Panc1 (cell line): ENCODE measurements around the gene LRP3. TPM values are rescaled to one million over a fixed set of nuclear protein-coding genes. Genes with fewer than 3 reads are reported as not detected.

Experiments
- ATAC-seq: fragments of 200-7000 bp; cut with Tn5 transposase; 2 replicates; pipeline ENCODE4 v1.9.1; 2020; ENCODE audit warnings: mild to moderate bottlenecking, moderate library complexity
- BruUV-seq: library from RNA; stranded (reverse); fragments of 400-500 nt; replicated peaks from 2 replicates; lab custom pipeline; 2021; lab: Mats Ljungman, UMichigan
- CTCF ChIA-PET: fragments of 300-600 bp; sonication (Branson Sonifier 250); formaldehyde crosslinking; loops from one replicate; lab custom pipeline; 2022; ENCODE audit warnings: antibody characterized with exemption; lab: Charles Lee
- POLR2A ChIA-PET: fragments of 300-600 bp; sonication (Branson Sonifier 250); formaldehyde crosslinking; loops from one replicate; lab custom pipeline; 2022; ENCODE audit warnings: antibody characterized with exemption; lab: Charles Lee
- DNase-seq: peaks from one replicate; pipeline ENCODE4 v3.0.0-alpha.2; 2010; ENCODE audit warnings: low read depth, low spot score
- H3K27ac ChIP-seq: 2 replicates; pipeline ENCODE4 v1.5.1; 2011; ENCODE audit warnings: mild to moderate bottlenecking, low read length, inconsistent platforms
- H3K27me3 ChIP-seq: fragments of 200-500 bp; sonication (Bioruptor generic); 2 replicates; pipeline ENCODE4 v1.6.0; 2014; ENCODE audit warnings: low read length, inconsistent platforms; ENCODE audit not compliant: control insufficient read depth, insufficient read depth
- H3K36me3 ChIP-seq: fragments of 200-500 bp; sonication (Bioruptor generic); 2 replicates; pipeline ENCODE4 v1.5.1; 2014; ENCODE audit warnings: inconsistent platforms, mild to moderate bottlenecking, low read length, moderate library complexity; ENCODE audit not compliant: control insufficient read depth, insufficient read depth
- H3K4me1 ChIP-seq: 2 replicates; pipeline ENCODE4 v1.5.1; 2011; ENCODE audit warnings: inconsistent platforms, mild to moderate bottlenecking, low read length, moderate library complexity; ENCODE audit not compliant: control insufficient read depth, insufficient read depth
- H3K4me3 ChIP-seq, 2 experiments: 2 replicates each; pipeline ENCODE4 v1.5.1; 2011 to 2012; ENCODE audit warnings: low read depth in 2 of 2, low read length in 2 of 2, mild to moderate bottlenecking in 2 of 2, inconsistent platforms in 1 of 2, moderate library complexity in 1 of 2
- H3K9me3 ChIP-seq: fragments of 200-500 bp; sonication (Bioruptor generic); 2 replicates; pipeline ENCODE4 v1.5.1; 2014; ENCODE audit warnings: low read depth, mild to moderate bottlenecking, inconsistent platforms, low read length, moderate library complexity; ENCODE audit not compliant: control insufficient read depth, insufficient read depth
- CTCF ChIP-seq: fragments of 450-650 bp; IDR thresholded peaks from 2 replicates; pipeline ENCODE4 v1.5.1; 2017; ENCODE audit warnings: mild to moderate bottlenecking
- POLR2AphosphoS5 ChIP-seq: IDR thresholded peaks from 2 replicates; pipeline ENCODE4 v1.6.1; 2012; ENCODE audit warnings: mild to moderate bottlenecking, low read depth, low read length, moderate library complexity
- REST ChIP-seq, 2 experiments: IDR thresholded peaks; 2 replicates each; pipeline ENCODE4 v1.6.1; 2011 to 2012; ENCODE audit warnings: low read depth in 2 of 2, control low read depth in 1 of 2, low read length in 1 of 2, mild to moderate bottlenecking in 1 of 2, moderate library complexity in 1 of 2; ENCODE audit not compliant: insufficient read depth in 1 of 2
- SIN3A ChIP-seq: IDR thresholded peaks from 2 replicates; pipeline ENCODE4 v1.6.1; 2012; ENCODE audit warnings: low read depth, mild to moderate bottlenecking, low read length, moderate library complexity, borderline replicate concordance; ENCODE audit not compliant: insufficient read depth
- TCF7L2 ChIP-seq: IDR thresholded peaks from 2 replicates; pipeline ENCODE4 v1.6.1; 2011; ENCODE audit warnings: mild to moderate bottlenecking, low read depth, low read length, inconsistent platforms
- in situ Hi-C: cut with HindIII; loops from 2 replicates; pipeline ENCODE4 v1.10.0; 2016; ENCODE audit warnings: low sequenced_read_pairs, low pct_unique_long_range_greater_than_20kb
- intact Hi-C: fragments of 100-400 bp; cut with micrococcal nuclease; formaldehyde crosslinking; loops from one replicate; pipeline ENCODE4 v1.10.0; 2022; ENCODE audit not compliant: unreplicated experiment
- total RNA-seq: library from RNA; stranded (reverse); gene quantifications from one replicate; pipeline ENCODE4 v1.2.1, GENCODE V29; 2021; ENCODE audit not compliant: unreplicated experiment

LRP3 gene
- total RNA-seq, 1 experiment from 2014 or later: 28.6 TPM

- no peak for ATAC-seq
- Histone ChIP-seq H3K36me3 (no peaks in the 10 kb centered on the region), H3K4me3 (no peak overlapping the region), H3K27ac (no peak overlapping the region), H3K4me1 (no peaks in the 10 kb centered on the region), H3K9me3 (no peaks in the 10 kb centered on the region), H3K27me3 (no peaks in the 10 kb centered on the region)
- no TSS peak for BruUV-seq
- POLR2A ChIA-PET: no interaction called here
- CTCF ChIA-PET: no interaction called here
- DNase-seq: no peak
- TF ChIP-seq SIN3A: no peak
- no peak for TF ChIP-seq CTCF
- TF ChIP-seq REST (IDR thresholded peaks at IDR 0.05; ENCODE audit: insufficient read depth in 1 of 2, low read depth in 2 of 2, low read length in 1 of 2): no peak
- no peak for TF ChIP-seq TCF7L2
- TF ChIP-seq POLR2AphosphoS5: no peak
- intact Hi-C loops: no loop called here
- in situ Hi-C loops: no loop called here
These were observed 60.2 kb downstream of the LRP3 start for GRCh38 chr19:33254245-33254824.

DNA sequence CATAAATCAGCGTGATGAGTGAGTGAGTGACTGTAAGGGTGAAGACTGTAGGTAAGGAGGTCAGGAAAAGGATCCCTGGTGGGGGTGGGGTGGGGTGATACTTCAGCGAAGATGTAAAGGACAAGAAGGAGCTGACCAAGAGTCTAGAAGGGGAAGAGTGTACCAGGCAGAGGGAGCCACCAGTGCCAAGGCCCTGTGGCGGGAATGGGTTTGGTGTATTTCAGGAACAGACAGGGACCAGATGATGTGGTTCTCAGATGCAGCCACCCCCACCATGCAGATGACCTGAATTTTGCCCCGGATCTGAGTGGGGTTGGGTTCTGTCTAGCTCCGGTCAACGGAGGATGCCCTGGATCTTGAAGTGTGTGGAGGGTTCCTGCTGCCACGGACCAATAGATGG lies 61.7 kb downstream of the LRP3 start:
- intact Hi-C loops (no loop called here), in situ Hi-C loops (no loop called here)
- Histone ChIP-seq H3K36me3 (no peaks in the 10 kb centered on the region), H3K27ac (no peak overlapping the region), H3K4me1 (no peaks in the 10 kb centered on the region), H3K27me3 (no peaks in the 10 kb centered on the region), H3K9me3 (no peaks in the 10 kb centered on the region), H3K4me3 (no peak overlapping the region)
- ChIA-PET POLR2A (no interaction called here), CTCF (interaction anchor here (1.2 kb wide), 1 partner anchor 9 kb away, joined by 3 read pairs; no protein-coding TSS in a partner anchor)
- TF ChIP-seq SIN3A (no peak), POLR2AphosphoS5 (no peak), REST (IDR thresholded peaks at IDR 0.05; ENCODE audit: insufficient read depth in 1 of 2, low read depth in 2 of 2, low read length in 1 of 2) (no peak)
- ATAC-seq: no peak
- BruUV-seq: no TSS peak
- DNase-seq: no peak
